ENCODE results near the gene INTS11. TPM values are rescaled to one million over a fixed set of nuclear protein-coding genes. Genes with fewer than 3 reads are reported as not detected.

Gene INTS11
- polyA plus RNA-seq, 1 donor (not counting 4 experiments of a cell fraction or from before 2014, with no cell fraction given) = 70.4 TPM

DNA sequence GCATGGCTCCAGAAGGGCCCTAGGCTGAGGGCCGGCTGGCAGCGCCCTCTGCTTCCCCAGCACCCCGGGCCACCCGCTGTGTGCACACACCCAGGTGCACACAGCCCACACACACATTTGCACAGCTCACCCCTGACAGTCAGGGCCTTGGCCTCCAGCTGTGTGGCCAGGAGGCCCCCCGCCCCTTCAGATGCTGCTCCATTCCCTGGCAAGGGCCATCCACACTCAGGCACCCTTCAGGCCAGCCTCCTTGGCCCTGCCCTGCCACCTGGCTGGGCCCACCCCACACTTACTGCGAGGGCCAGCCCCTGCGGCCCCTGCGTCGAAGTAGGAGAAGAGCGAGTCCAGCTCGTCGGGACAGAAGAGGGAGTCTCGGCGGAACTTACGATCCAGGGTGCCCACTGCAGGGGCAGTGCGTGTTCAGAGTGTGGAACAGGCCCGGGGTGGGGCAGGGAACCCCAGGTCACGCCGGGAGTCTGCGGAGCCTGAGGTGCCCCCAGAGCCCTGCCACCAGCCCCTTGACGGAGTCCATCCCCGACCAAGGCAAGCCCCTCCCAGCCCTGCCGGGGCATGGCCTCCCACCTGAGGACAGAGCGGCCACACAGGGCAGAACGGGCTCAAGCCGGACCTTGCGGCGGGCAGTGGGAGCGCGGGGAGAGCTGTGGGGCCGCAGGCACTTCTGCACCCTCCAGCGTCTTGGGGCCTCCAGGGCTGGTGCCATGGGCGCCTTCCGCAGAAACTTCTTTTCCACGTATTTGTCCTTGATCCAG, 29.1 kb downstream of the INTS11 start:
- Histone ChIP-seq H3K9me3 (ENCODE audit: control insufficient read depth, low read depth, low read length) (no peaks in the 10 kb centered on the region), H3K36me3 (ENCODE audit: control insufficient read depth in 2 of 2, extremely low read depth in 1 of 2, insufficient read depth in 2 of 2, low read length in 2 of 2) (peaks cover 0 to 1% of the 10 kb centered on the region in 2 experiments), H3K79me2 (ENCODE audit: control insufficient read depth, insufficient read depth, low read length) (no peaks in the 10 kb centered on the region), H3K4me2 (ENCODE audit: control insufficient read depth, extremely low read depth, insufficient read depth, low read depth, low read length) (no peak overlapping the region), H3K9ac (ENCODE audit: control insufficient read depth, extremely low read depth, insufficient read depth, low read length) (no peak overlapping the region), H3K9me1 (ENCODE audit: control insufficient read depth, extremely low read depth, insufficient read depth, low read length) (no peaks in the 10 kb centered on the region), H3K4me1 (ENCODE audit: control insufficient read depth, extremely low read depth, insufficient read depth, low read length) (peaks cover 9% of the 10 kb centered on the region), H2AFZ (ENCODE audit: control insufficient read depth, low read length) (no peak overlapping the region), H3K27ac (ENCODE audit: control insufficient read depth, insufficient read depth, low read length) (no peak overlapping the region), H4K20me1 (ENCODE audit: control insufficient read depth, extremely low read depth, insufficient read depth, low read length) (peaks cover 6% of the 10 kb centered on the region), H3K27me3 (ENCODE audit: control insufficient read depth, extremely low read depth, insufficient read depth, low read length) (peaks cover 3% of the 10 kb centered on the region), H3K4me3 (ENCODE audit: control insufficient read depth in 2 of 3, extremely low read depth in 1 of 3, insufficient read depth in 2 of 3, low read depth in 1 of 3, low read length in 3 of 3) (no peak overlapping the region)
- TF ChIP-seq EZH2 (IDR thresholded peaks at IDR 0.05; ENCODE audit: low read length) = no peak
- TF ChIP-seq, protein P1, sequence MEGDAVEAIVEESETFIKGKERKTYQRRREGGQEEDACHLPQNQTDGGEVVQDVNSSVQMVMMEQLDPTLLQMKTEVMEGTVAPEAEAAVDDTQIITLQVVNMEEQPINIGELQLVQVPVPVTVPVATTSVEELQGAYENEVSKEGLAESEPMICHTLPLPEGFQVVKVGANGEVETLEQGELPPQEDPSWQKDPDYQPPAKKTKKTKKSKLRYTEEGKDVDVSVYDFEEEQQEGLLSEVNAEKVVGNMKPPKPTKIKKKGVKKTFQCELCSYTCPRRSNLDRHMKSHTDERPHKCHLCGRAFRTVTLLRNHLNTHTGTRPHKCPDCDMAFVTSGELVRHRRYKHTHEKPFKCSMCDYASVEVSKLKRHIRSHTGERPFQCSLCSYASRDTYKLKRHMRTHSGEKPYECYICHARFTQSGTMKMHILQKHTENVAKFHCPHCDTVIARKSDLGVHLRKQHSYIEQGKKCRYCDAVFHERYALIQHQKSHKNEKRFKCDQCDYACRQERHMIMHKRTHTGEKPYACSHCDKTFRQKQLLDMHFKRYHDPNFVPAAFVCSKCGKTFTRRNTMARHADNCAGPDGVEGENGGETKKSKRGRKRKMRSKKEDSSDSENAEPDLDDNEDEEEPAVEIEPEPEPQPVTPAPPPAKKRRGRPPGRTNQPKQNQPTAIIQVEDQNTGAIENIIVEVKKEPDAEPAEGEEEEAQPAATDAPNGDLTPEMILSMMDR (optimal IDR thresholded peaks at IDR 0.05 in 1 of 3, IDR thresholded peaks at IDR 0.05 in 1 of 3, conservative IDR thresholded peaks at IDR 0.05 in 1 of 3; ENCODE audit: extremely low read depth in 1 of 3, insufficient read depth in 2 of 3, low read length in 3 of 3) = no peak
- DNase-seq (ENCODE audit: low read depth, low spot score) = no peak
- FAIRE-seq = no peak
- dilution Hi-C loops (cut with MboI; ENCODE audit: extremely low pct_ligation_motif_present, low sequenced_read_pairs) = no loop called here

DNA sequence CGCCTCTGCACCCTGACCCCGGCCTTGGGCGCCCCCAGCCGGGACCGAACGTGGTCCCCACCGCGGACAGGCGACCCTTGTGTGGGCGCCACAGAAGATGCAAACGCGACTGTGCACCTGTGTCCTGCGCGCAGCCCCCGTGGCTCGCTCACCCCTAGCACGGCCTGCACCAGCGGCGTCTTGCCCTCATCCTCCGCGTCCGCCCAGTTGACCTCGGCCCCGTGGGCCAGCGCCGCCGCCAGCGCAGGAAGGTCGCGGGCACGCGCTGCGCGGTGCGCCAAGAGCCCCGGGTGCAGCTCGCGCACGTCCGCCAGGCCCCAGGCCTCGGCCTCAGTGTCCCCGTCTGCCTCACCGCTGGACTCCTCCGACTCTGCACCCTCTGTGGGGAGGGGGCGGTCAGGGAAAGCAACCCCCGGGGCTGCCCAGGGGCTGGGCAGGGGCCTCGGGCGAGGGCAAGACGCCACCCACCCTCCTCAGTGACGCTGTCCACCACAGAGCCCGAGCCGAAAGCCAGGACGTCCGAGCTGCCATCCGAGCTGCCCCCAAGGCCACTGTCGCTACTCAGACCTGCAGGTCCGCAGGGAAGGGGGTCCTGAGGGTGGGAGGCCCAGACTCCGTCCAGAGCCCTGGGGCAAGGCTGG, 30.1 kb downstream of the INTS11 start:
- no peaks in the 10 kb centered on the region for H3K9me1 ChIP-seq (ENCODE audit: control insufficient read depth, extremely low read depth, insufficient read depth, low read length)
- H3K4me3 ChIP-seq (ENCODE audit: control insufficient read depth in 2 of 3, extremely low read depth in 1 of 3, insufficient read depth in 2 of 3, low read depth in 1 of 3, low read length in 3 of 3) = no peak overlapping the region
- no peak overlapping the region for H3K9ac ChIP-seq (ENCODE audit: control insufficient read depth, extremely low read depth, insufficient read depth, low read length)
- peaks cover 5% of the 10 kb centered on the region for H3K27me3 ChIP-seq (ENCODE audit: control insufficient read depth, extremely low read depth, insufficient read depth, low read length)
- no peak overlapping the region for H2AFZ ChIP-seq (ENCODE audit: control insufficient read depth, low read length)
- no peaks in the 10 kb centered on the region for H3K79me2 ChIP-seq (ENCODE audit: control insufficient read depth, insufficient read depth, low read length)
- no peak overlapping the region for H3K4me2 ChIP-seq (ENCODE audit: control insufficient read depth, extremely low read depth, insufficient read depth, low read depth, low read length)
- H4K20me1 ChIP-seq (ENCODE audit: control insufficient read depth, extremely low read depth, insufficient read depth, low read length) = peaks cover 6% of the 10 kb centered on the region
- TF ChIP-seq EZH2 (IDR thresholded peaks at IDR 0.05; ENCODE audit: low read length) = no peak
- TF ChIP-seq, protein P1 (optimal IDR thresholded peaks at IDR 0.05 in 1 of 3, IDR thresholded peaks at IDR 0.05 in 1 of 3, conservative IDR thresholded peaks at IDR 0.05 in 1 of 3; ENCODE audit: extremely low read depth in 1 of 3, insufficient read depth in 2 of 3, low read length in 3 of 3) = no peak
- H3K9me3 ChIP-seq (ENCODE audit: control insufficient read depth, low read depth, low read length) = no peaks in the 10 kb centered on the region
- DNase-seq (ENCODE audit: low read depth, low spot score) (no peak), FAIRE-seq (no peak)
- dilution Hi-C loops (cut with MboI; ENCODE audit: extremely low pct_ligation_motif_present, low sequenced_read_pairs) = no loop called here
- H3K36me3 ChIP-seq (ENCODE audit: control insufficient read depth in 2 of 2, extremely low read depth in 1 of 2, insufficient read depth in 2 of 2, low read length in 2 of 2) = peaks cover 0 to 1% of the 10 kb centered on the region in 2 experiments
- H3K4me1 ChIP-seq (ENCODE audit: control insufficient read depth, extremely low read depth, insufficient read depth, low read length) = peaks cover 9% of the 10 kb centered on the region
- H3K27ac ChIP-seq (ENCODE audit: control insufficient read depth, insufficient read depth, low read length) = no peak overlapping the region
